Naive thymus-derived CD4-positive, alpha-beta T cell (primary cell): ENCODE measurements around the gene ATP2B2. TPM values are rescaled to one million over a fixed set of nuclear protein-coding genes. Genes with fewer than 3 reads are reported as not detected.

Experiments
- ATAC-seq: fragments of 150-1000 bp; cut with Tn5 transposase; 2 replicates; pipeline ENCODE4 v1.10.0; 2021; ENCODE audit warnings: mild to moderate bottlenecking, moderate library complexity
- CTCF ChIA-PET: fragments of 350-600 bp; sonication (Branson Sonifier 250); formaldehyde crosslinking; loops from one replicate; lab custom pipeline; 2021; ENCODE audit warnings: antibody characterized with exemption; lab: Charles Lee
- POLR2A ChIA-PET: fragments of 350-600 bp; sonication (Branson Sonifier 250); formaldehyde crosslinking; loops from one replicate; lab custom pipeline; 2021; ENCODE audit warnings: antibody characterized with exemption, inconsistent platforms; lab: Charles Lee
- DNase-seq, 9 donors: peaks; one replicate each; pipeline versions ENCODE4 v3.0.0 to v3.0.0-alpha.2; 2020 to 2022; ENCODE audit warnings: mixed read lengths in 1 of 9
- H3K27ac ChIP-seq: one replicate; pipeline ENCODE4 v1.7.0; 2013; ENCODE audit warnings: mild to moderate bottlenecking, low read depth, low read length, moderate library complexity
- H3K27me3 ChIP-seq, 2 donors: one replicate each; pipeline ENCODE4 v1.7.0; 2013; ENCODE audit warnings: low read length in 2 of 2, mild to moderate bottlenecking in 2 of 2, moderate library complexity in 2 of 2; ENCODE audit not compliant: control insufficient read depth in 2 of 2, insufficient read depth in 2 of 2
- H3K36me3 ChIP-seq, 3 experiments: 1 replicate in 2 of 3; 2 replicates in 1 of 3; pipeline ENCODE4 v1.7.0; 2013; ENCODE audit warnings: low read length in 3 of 3, mild to moderate bottlenecking in 3 of 3, moderate library complexity in 1 of 3; ENCODE audit not compliant: insufficient read depth in 3 of 3, control insufficient read depth in 2 of 3
- H3K4me1 ChIP-seq, 2 donors: one replicate each; pipeline ENCODE4 v1.7.0; 2013; ENCODE audit warnings: low read length in 2 of 2, mild to moderate bottlenecking in 2 of 2, moderate library complexity in 1 of 2; ENCODE audit not compliant: control insufficient read depth in 2 of 2, insufficient read depth in 2 of 2
- H3K4me3 ChIP-seq: 2 replicates; pipeline ENCODE4 v1.7.0; 2013; ENCODE audit warnings: mild to moderate bottlenecking, low read length
- H3K9me3 ChIP-seq, 3 experiments: 1 replicate in 2 of 3; 2 replicates in 1 of 3; pipeline ENCODE4 v1.7.0; 2013; ENCODE audit warnings: low read length in 3 of 3; ENCODE audit not compliant: control insufficient read depth in 2 of 3
- H3K27ac Mint-ChIP-seq, 9 donors: one replicate each; pipeline ENCODE4 v1.8.0; 2020 to 2022; ENCODE audit warnings: mixed read lengths in 9 of 9, mild to moderate bottlenecking in 8 of 9, moderate library complexity in 5 of 9, inconsistent platforms in 2 of 9
- H3K27me3 Mint-ChIP-seq, 5 donors: one replicate each; pipeline ENCODE4 v1.8.0; 2021 to 2022; ENCODE audit warnings: mixed read lengths in 5 of 5, mild to moderate bottlenecking in 1 of 5
- H3K36me3 Mint-ChIP-seq, 5 donors: one replicate each; pipeline ENCODE4 v1.8.0; 2020 to 2022; ENCODE audit warnings: mixed read lengths in 5 of 5, mild to moderate bottlenecking in 3 of 5, inconsistent platforms in 1 of 5
- H3K4me1 Mint-ChIP-seq, 7 donors: one replicate each; pipeline ENCODE4 v1.8.0; 2020 to 2022; ENCODE audit warnings: mixed read lengths in 7 of 7, mild to moderate bottlenecking in 3 of 7, inconsistent platforms in 1 of 7
- H3K4me3 Mint-ChIP-seq, 10 donors: one replicate each; pipeline ENCODE4 v1.8.0; 2020 to 2022; ENCODE audit warnings: mild to moderate bottlenecking in 10 of 10, mixed read lengths in 10 of 10, moderate library complexity in 6 of 10, inconsistent platforms in 2 of 10
- H3K9me3 Mint-ChIP-seq, 11 donors: one replicate each; pipeline ENCODE4 v1.8.0; 2020 to 2022; ENCODE audit warnings: mixed read lengths in 11 of 11, mild to moderate bottlenecking in 4 of 11, inconsistent platforms in 1 of 11, moderate library complexity in 1 of 11
- intact Hi-C, 2 donors: fragments of 100-400 bp; cut with micrococcal nuclease; formaldehyde crosslinking; loops; one replicate each; pipeline ENCODE4 v1.15.1; 2023
- polyA plus RNA-seq, 2 donors: library from polyadenylated mRNA; unstranded; fragments of 300-500 nt; fragmentation: Illumina TruSeq; gene quantifications; one replicate each; pipeline ENCODE4 v1.2.3, GENCODE V29; 2021
- total RNA-seq, 6 experiments: library from RNA in 5 of 6; stranded (reverse) in 5 of 6; gene quantifications; 1 replicate in 5 of 6; 2 replicates in 1 of 6; pipeline ENCODE4 v1.2.3 and lab custom pipeline; 2021 to 2026

The ATP2B2 gene
- total and polyA plus RNA-seq, 7 experiments from 2014 or later, result not detected

DNA sequence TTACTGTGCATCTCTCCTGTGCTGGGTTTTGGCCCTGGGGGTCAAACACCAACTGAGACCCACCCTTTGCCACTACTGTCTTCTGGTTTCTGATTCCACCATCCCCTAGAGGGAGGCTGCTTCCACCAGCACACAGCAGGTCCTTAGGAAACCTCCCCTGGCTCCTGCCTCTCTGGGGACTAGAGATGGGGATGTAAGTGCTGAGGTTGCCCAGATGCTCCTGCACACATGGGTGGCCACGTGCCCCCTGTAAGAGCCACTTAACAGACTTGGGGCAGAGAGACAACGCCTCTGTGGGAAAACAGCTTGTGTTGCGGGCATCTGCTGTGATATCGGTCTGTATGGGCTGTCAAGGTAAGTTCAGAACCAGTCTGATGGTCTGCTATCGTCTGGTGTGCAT lies 83.4 kb downstream of the ATP2B2 start:
- Histone ChIP-seq H3K9me3 (no peaks in the 10 kb centered on the region), H3K4me3 (no peak overlapping the region), H3K27me3 (no peaks in the 10 kb centered on the region), H3K36me3 (no peaks in the 10 kb centered on the region), H3K27ac (no peak overlapping the region), H3K4me1 (peaks cover 0 to 7% of the 10 kb centered on the region in 2 donors)
- DNase-seq (no peak), ATAC-seq (no peak)
- no peaks in the 10 kb centered on the region for H3K36me3 Mint-ChIP-seq
- intact Hi-C loops, result loop anchor here in 1 of 2 donors (2.0 kb wide), 1 partner anchor 27 kb away; no protein-coding TSS in a partner anchor
- H3K4me1 Mint-ChIP-seq, result peaks cover 0 to 11% (median 4%) of the 10 kb centered on the region in 7 donors
- POLR2A ChIA-PET, result no interaction called here
- no peaks in the 10 kb centered on the region for H3K9me3 Mint-ChIP-seq
- CTCF ChIA-PET, result no interaction called here
- no peaks in the 10 kb centered on the region for H3K27me3 Mint-ChIP-seq
- no peak overlapping the region for H3K4me3 Mint-ChIP-seq
- H3K27ac Mint-ChIP-seq, result peak overlapping the region in 1 of 9 donors; percentile 83

DNA sequence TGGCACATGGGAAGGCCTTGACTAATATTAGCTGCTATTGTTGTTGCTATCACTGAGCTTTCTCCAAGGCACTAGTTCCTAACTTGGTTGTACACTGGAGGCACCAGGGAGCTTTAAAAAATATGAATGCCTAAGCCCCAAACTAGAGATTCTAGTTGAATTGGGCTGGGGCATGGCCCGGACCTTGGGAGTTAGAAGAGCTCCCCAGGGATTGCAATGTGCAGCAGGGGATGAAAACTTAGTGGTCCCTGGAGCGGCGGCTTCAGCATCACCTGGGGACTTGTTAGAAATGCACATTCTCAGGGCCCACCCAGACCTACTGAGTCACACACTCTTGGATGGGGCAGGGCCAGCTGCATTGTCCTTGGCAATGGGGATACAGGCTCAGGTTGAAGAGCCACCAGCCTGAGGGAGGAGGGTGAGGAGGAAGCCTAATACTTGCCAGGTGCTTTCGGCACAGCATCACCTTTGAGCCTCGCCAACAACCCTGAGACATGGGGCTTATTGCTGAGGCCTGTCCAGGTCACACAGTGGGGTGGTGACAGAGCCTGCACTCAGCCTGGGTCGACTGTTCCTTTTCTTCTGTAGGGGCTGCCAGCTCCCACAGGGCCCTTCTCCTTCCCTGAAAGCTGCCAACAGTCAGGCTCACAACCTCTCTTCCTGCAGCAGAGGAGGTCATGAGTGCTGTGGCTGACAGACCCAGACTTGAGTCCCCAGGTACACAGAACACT lies 84.5 kb downstream of the ATP2B2 start:
- Mint-ChIP-seq H3K9me3 (no peaks in the 10 kb centered on the region), H3K4me1 (peaks cover 0 to 11% (median 4%) of the 10 kb centered on the region in 7 donors), H3K27me3 (peaks cover 0 to 5% (median 0%) of the 10 kb centered on the region in 5 donors), H3K4me3 (no peak overlapping the region), H3K27ac (peak overlapping the region in 1 of 9 donors; percentile 67), H3K36me3 (no peaks in the 10 kb centered on the region)
- ATAC-seq (no peak), DNase-seq (no peak)
- H3K27me3 ChIP-seq, result no peaks in the 10 kb centered on the region
- intact Hi-C loops, result loop anchor here in 1 of 2 donors (2.0 kb wide), 1 partner anchor 26 kb away; no protein-coding TSS in a partner anchor
- peaks cover 0 to 7% of the 10 kb centered on the region in 2 donors for H3K4me1 ChIP-seq
- H3K27ac ChIP-seq, result no peak overlapping the region
- CTCF ChIA-PET, result interaction anchor here (0.6 to 4.9 kb wide), 3 partner anchors 68 to 317 kb away, joined by 3 to 18 read pairs (median 9); no protein-coding TSS in a partner anchor
- H3K4me3 ChIP-seq, result no peak overlapping the region
- no peaks in the 10 kb centered on the region for H3K36me3 ChIP-seq
- POLR2A ChIA-PET, result interaction anchor here (0.7 kb wide), 1 partner anchor 37 kb away, joined by 3 read pairs; no protein-coding TSS in a partner anchor
- no peaks in the 10 kb centered on the region for H3K9me3 ChIP-seq

DNA sequence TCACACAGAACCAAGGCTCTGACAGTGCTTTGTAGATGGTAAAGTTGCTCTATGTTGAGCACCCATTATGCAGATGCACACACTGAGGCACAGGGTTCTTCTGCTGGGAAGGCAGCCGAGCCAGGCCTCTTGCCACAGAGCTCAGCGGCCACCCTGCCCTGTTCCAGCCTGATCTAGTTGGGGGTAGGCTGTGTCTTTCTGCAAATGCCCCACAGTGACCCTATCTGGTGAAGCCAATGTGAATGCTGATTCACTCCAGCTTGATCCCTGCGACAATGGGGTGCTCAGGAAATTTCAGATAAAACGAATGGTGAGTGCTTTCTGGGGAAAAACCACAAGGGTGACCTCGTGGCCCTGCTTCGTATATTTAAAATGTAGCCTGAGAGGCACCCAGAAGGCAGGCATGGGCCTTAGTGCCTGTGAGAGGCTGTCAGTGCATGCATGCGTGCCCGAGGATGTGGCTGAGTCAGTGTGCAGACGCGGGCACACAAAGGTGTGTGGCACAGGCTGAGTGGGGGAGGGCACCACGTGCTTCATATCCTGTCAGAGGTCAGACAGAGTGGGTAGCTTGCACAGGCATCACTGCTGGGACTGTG lies 85.7 kb downstream of the ATP2B2 start:
- H3K27me3 ChIP-seq, result no peaks in the 10 kb centered on the region
- DNase-seq (peak in 6 of 9 donors; percentile 14 to 27 (median 19)), ATAC-seq (peak; percentile 51)
- CTCF ChIA-PET, result interaction anchor here (4.9 kb wide), 1 partner anchor 319 kb away, joined by 18 read pairs; no protein-coding TSS in a partner anchor
- H3K9me3 ChIP-seq, result no peaks in the 10 kb centered on the region
- intact Hi-C loops, result loop anchor here in 1 of 2 donors (2.0 kb wide), 1 partner anchor 25 kb away; no protein-coding TSS in a partner anchor
- Mint-ChIP-seq H3K4me3 (peak overlapping the region in 1 of 10 donors; percentile 21), H3K27ac (peak overlapping the region in 2 of 9 donors; percentile 5 to 76), H3K27me3 (peaks cover 0 to 14% (median 5%) of the 10 kb centered on the region in 5 donors), H3K4me1 (peaks cover 0 to 11% (median 4%) of the 10 kb centered on the region in 7 donors), H3K36me3 (no peaks in the 10 kb centered on the region), H3K9me3 (no peaks in the 10 kb centered on the region)
- POLR2A ChIA-PET, result interaction anchor here (0.7 kb wide), 1 partner anchor 26 kb away, joined by 3 read pairs; no protein-coding TSS in a partner anchor
- H3K27ac ChIP-seq, result no peak overlapping the region
- H3K4me1 ChIP-seq, result peaks cover 0 to 7% of the 10 kb centered on the region in 2 donors
- no peak overlapping the region for H3K4me3 ChIP-seq
- no peaks in the 10 kb centered on the region for H3K36me3 ChIP-seq

DNA sequence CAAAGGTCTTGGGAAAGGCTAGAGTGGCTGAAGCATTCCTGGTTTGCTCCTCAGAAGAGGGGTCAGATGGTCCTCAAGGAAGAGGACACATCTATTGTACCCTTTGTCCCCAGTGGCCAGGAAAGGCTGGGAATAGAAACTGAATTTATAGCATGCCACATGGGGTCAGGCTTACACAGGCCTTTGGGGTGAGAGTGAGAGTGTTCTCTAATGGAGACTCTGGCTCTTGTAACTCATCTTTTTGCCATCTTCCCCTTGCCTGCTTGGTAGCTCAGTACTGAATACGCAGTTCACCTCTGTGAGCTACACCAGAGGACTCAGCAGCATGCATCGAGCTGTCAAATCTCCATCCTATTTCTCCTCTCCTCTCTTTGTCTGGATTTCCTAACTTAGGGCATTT lies 87.5 kb downstream of the ATP2B2 start:
- H3K36me3 ChIP-seq, result no peaks in the 10 kb centered on the region
- CTCF ChIA-PET, result interaction anchor here (0.8 to 4.9 kb wide), 4 partner anchors 16 to 320 kb away, joined by 3 to 18 read pairs (median 3); no protein-coding TSS in a partner anchor

DNA sequence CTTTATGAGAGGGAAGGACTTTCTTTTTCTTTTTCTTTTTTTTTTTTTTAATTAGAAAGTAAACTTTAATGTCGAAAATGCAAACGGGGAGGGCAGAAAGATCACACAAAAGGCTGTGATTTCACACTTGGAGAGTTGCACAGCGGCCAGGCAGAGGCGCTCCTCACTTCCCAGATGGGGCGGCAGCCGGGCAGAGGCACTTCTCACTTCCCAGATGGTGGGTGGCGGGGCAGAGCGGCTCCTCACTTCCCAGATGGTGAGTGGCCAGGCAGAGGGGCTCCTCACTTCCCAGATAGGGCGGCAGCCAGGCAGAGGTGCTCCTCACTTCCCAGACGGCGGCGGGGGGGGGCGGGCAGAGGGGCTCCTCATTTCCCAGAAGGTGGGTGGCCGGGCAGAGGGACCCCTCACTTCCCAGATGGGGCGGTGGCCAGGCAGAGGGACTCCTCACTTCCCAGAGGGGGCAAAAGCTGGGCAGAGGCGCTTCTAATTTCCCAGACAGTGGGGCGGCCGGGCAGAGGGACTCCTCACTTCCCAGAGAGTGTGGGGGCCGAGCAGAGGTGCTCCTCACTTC lies 88.6 kb downstream of the ATP2B2 start:
- no peaks in the 10 kb centered on the region for H3K27me3 ChIP-seq
- ATAC-seq (no peak), DNase-seq (no peak)
- Mint-ChIP-seq H3K27ac (no peak overlapping the region), H3K27me3 (peaks cover 0 to 17% (median 8%) of the 10 kb centered on the region in 5 donors), H3K9me3 (no peaks in the 10 kb centered on the region), H3K4me3 (no peak overlapping the region), H3K36me3 (no peaks in the 10 kb centered on the region), H3K4me1 (peaks cover 0 to 11% (median 4%) of the 10 kb centered on the region in 7 donors)
- no peaks in the 10 kb centered on the region for H3K9me3 ChIP-seq
- intact Hi-C loops, result no loop called here
- CTCF ChIA-PET, result interaction anchor here (1.2 to 4.9 kb wide), 2 partner anchors 17 to 322 kb away, joined by 3 to 18 read pairs; no protein-coding TSS in a partner anchor
- H3K4me3 ChIP-seq, result no peak overlapping the region
- H3K27ac ChIP-seq, result no peak overlapping the region
- POLR2A ChIA-PET, result interaction anchor here (0.8 to 1.0 kb wide), 2 partner anchors 13 to 15 kb away, joined by 3 to 4 read pairs; no protein-coding TSS in a partner anchor
- peaks cover 0 to 7% of the 10 kb centered on the region in 2 donors for H3K4me1 ChIP-seq
- H3K36me3 ChIP-seq, result no peaks in the 10 kb centered on the region

More for the DNA sequence above, 87.5 kb downstream of the ATP2B2 start:
- H3K9me3 Mint-ChIP-seq, result no peaks in the 10 kb centered on the region
- Histone ChIP-seq H3K27ac (no peak overlapping the region), H3K9me3 (no peaks in the 10 kb centered on the region), H3K4me3 (no peak overlapping the region), H3K4me1 (peaks cover 0 to 7% of the 10 kb centered on the region in 2 donors), H3K27me3 (no peaks in the 10 kb centered on the region)
- H3K27me3 Mint-ChIP-seq, result peaks cover 0 to 17% (median 8%) of the 10 kb centered on the region in 5 donors
- H3K4me1 Mint-ChIP-seq, result peaks cover 0 to 11% (median 4%) of the 10 kb centered on the region in 7 donors
- H3K4me3 Mint-ChIP-seq, result no peak overlapping the region
- no peaks in the 10 kb centered on the region for H3K36me3 Mint-ChIP-seq
- no peak overlapping the region for H3K27ac Mint-ChIP-seq
- DNase-seq (peak in 1 of 9 donors; percentile 11), ATAC-seq (peak; percentile 22)
- intact Hi-C loops, result loop anchor here in 1 of 2 donors (1.0 kb wide), 1 partner anchor 321 kb away; no protein-coding TSS in a partner anchor
- POLR2A ChIA-PET, result interaction anchor here (0.8 to 1.0 kb wide), 2 partner anchors 14 kb away, joined by 3 to 4 read pairs; no protein-coding TSS in a partner anchor

DNA sequence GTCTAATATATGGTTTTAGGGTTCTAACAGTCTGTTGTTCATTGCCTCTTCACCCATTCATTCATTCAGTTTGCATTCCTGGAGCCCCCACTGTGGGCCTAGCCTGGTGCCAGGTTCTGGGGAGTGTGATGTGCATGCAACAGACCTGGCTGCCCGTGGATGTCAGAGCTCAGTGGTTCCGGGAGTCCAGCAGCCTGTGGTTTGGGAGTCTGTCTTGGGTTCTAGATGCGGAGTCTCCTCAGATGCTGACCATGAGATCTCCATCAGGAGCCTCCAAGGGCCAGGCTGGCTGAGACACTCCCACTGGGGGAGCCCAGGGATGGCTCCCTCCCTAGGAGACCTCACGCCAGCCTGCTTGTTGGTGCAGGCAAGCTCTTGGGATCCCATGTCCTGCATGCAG lies 92.3 kb downstream of the ATP2B2 start:
- Mint-ChIP-seq H3K27ac (no peak overlapping the region), H3K27me3 (peaks cover 0 to 17% (median 8%) of the 10 kb centered on the region in 5 donors), H3K4me3 (no peak overlapping the region), H3K4me1 (no peaks in the 10 kb centered on the region), H3K36me3 (no peaks in the 10 kb centered on the region), H3K9me3 (no peaks in the 10 kb centered on the region)
- intact Hi-C loops, result no loop called here
- POLR2A ChIA-PET, result no interaction called here
- CTCF ChIA-PET, result no interaction called here
- Histone ChIP-seq H3K9me3 (no peaks in the 10 kb centered on the region), H3K27ac (no peak overlapping the region), H3K27me3 (no peaks in the 10 kb centered on the region), H3K4me1 (no peaks in the 10 kb centered on the region), H3K4me3 (no peak overlapping the region), H3K36me3 (no peaks in the 10 kb centered on the region)
- DNase-seq (no peak), ATAC-seq (no peak)
